SK-N-SH treated with all-trans-retinoic acid at 6 μM for 48 hours (cell line): ENCODE data around the gene MRPL52.
"Not testable (repeated sequence)": the region's sequence is repeated elsewhere in the genome, so short reads cannot be mapped to it uniquely, and the experiment has no call there.

ENCODE experiments used
- ATAC-seq: fragments of 200-7000 bp; cut with Tn5 transposase; 3 replicates; pipeline ENCODE4 v1.9.1; 2020; ENCODE audit warnings: mild to moderate bottlenecking, moderate library complexity
- ARNTL ChIP-seq: fragments of 450-650 bp; formaldehyde crosslinking; IDR thresholded peaks from 2 replicates; pipeline ENCODE4 v1.5.0; 2020; ENCODE audit warnings: low read depth, mild to moderate bottlenecking, moderate library complexity, borderline replicate concordance
- BACH2 ChIP-seq: fragments of 250-450 bp; sonication (Bioruptor Pico); IDR thresholded peaks from 2 replicates; pipeline ENCODE4 v1.9.0; 2021; ENCODE audit warnings: mild to moderate bottlenecking, borderline replicate concordance
- CSDC2 ChIP-seq: fragments of 250-450 bp; sonication (Bioruptor Pico); IDR thresholded peaks from 2 replicates; pipeline ENCODE4 v1.5.0; 2020; ENCODE audit warnings: mild to moderate bottlenecking, moderate library complexity
- ESRRG ChIP-seq: fragments of 250-450 bp; sonication (Bioruptor Pico); IDR thresholded peaks from 2 replicates; pipeline ENCODE4 v1.6.1; 2021; ENCODE audit warnings: mild to moderate bottlenecking
- GLIS3 ChIP-seq: fragments of 250-450 bp; sonication (Bioruptor Pico); IDR thresholded peaks from 2 replicates; pipeline ENCODE4 v1.5.0; 2020; ENCODE audit warnings: mild to moderate bottlenecking, moderate library complexity
- ISL1 ChIP-seq: fragments of 250-450 bp; sonication (Bioruptor Pico); IDR thresholded peaks from 2 replicates; pipeline ENCODE4 v2.1.2; 2022; ENCODE audit warnings: mild to moderate bottlenecking, moderate library complexity
- OSR1 ChIP-seq: fragments of 250-450 bp; sonication (Bioruptor Pico); IDR thresholded peaks from 2 replicates; pipeline ENCODE4 v1.8.0; 2022; ENCODE audit warnings: moderate library complexity, mild to moderate bottlenecking, inconsistent platforms
- PATZ1 ChIP-seq: fragments of 250-450 bp; sonication (Bioruptor Pico); IDR thresholded peaks from 2 replicates; pipeline ENCODE4 v1.8.0; 2020; ENCODE audit warnings: mild to moderate bottlenecking, moderate library complexity, borderline replicate concordance
- PPARA ChIP-seq: fragments of 250-450 bp; sonication (Bioruptor Pico); IDR thresholded peaks from 2 replicates; pipeline ENCODE4 v1.5.0; 2020; ENCODE audit warnings: mild to moderate bottlenecking, borderline replicate concordance
- RARB ChIP-seq: fragments of 250-450 bp; sonication (Bioruptor Pico); IDR thresholded peaks from 2 replicates; pipeline ENCODE4 v1.8.0; 2021; ENCODE audit warnings: mild to moderate bottlenecking, moderate library complexity
- SNAI2 ChIP-seq: fragments of 250-450 bp; sonication (Bioruptor Pico); IDR thresholded peaks from 2 replicates; pipeline ENCODE4 v1.5.0; 2020; ENCODE audit warnings: mild to moderate bottlenecking, moderate library complexity
- TCF4 ChIP-seq: fragments of 250-450 bp; sonication (Bioruptor Pico); IDR thresholded peaks from 2 replicates; pipeline ENCODE4 v1.8.0; 2021; ENCODE audit warnings: mild to moderate bottlenecking, moderate library complexity, borderline replicate concordance
- TOX ChIP-seq: fragments of 250-450 bp; sonication (Bioruptor Pico); IDR thresholded peaks from 2 replicates; pipeline ENCODE4 v1.8.0; 2021; ENCODE audit warnings: mild to moderate bottlenecking, moderate library complexity, borderline replicate concordance
- ZC3H10 ChIP-seq: fragments of 250-450 bp; sonication (Bioruptor Pico); IDR thresholded peaks from 2 replicates; pipeline ENCODE4 v1.5.1; 2021; ENCODE audit warnings: mild to moderate bottlenecking, moderate library complexity
- ZFP3 ChIP-seq: fragments of 250-450 bp; sonication (Bioruptor Pico); IDR thresholded peaks from 2 replicates; pipeline ENCODE4 v1.5.0; 2020; ENCODE audit warnings: mild to moderate bottlenecking, moderate library complexity
- ZFP30 ChIP-seq: fragments of 450-650 bp; formaldehyde crosslinking; IDR thresholded peaks from 2 replicates; pipeline ENCODE4 v1.5.0; 2022; ENCODE audit warnings: mild to moderate bottlenecking, moderate library complexity
- ZNF565 ChIP-seq: fragments of 450-650 bp; formaldehyde crosslinking; conservative IDR thresholded peaks from 2 replicates; pipeline ENCODE4 v1.5.0; 2020; ENCODE audit warnings: low read depth, mild to moderate bottlenecking, moderate library complexity
- ZNF70 ChIP-seq: fragments of 450-650 bp; formaldehyde crosslinking; IDR thresholded peaks from 2 replicates; pipeline ENCODE4 v1.5.0; 2020; ENCODE audit warnings: mild to moderate bottlenecking, moderate library complexity
- ZNF8 ChIP-seq: fragments of 450-650 bp; formaldehyde crosslinking; IDR thresholded peaks from 2 replicates; pipeline ENCODE4 v1.5.0; 2020; ENCODE audit warnings: mild to moderate bottlenecking, moderate library complexity
- TF ChIP-seq, protein P1 (sequence below): fragments of 250-450 bp; sonication (Bioruptor Pico); IDR thresholded peaks from 2 replicates; pipeline ENCODE4 v1.5.0; 2020; ENCODE audit warnings: mild to moderate bottlenecking, moderate library complexity
- TF ChIP-seq, protein P2 (sequence below): fragments of 250-450 bp; sonication (Bioruptor Pico); IDR thresholded peaks from 2 replicates; pipeline ENCODE4 v1.8.0; 2021; ENCODE audit warnings: low read depth, mild to moderate bottlenecking, moderate library complexity, borderline replicate concordance

MRPL52 gene

GRCh38 chr14:22854963-22855724 is 25.5 kb downstream of the MRPL52 start (continued):
- TF ChIP-seq GLIS3 (no peak), TOX (no peak), CSDC2 (CRISPR knock-in tag) (no peak), BACH2 (CRISPR knock-in tag) (no peak), ISL1 (CRISPR knock-in tag) (no peak), ZNF8 (CRISPR knock-in tag) (no peak)
- TF ChIP-seq, all 23 proteins: peak for 0

DNA sequence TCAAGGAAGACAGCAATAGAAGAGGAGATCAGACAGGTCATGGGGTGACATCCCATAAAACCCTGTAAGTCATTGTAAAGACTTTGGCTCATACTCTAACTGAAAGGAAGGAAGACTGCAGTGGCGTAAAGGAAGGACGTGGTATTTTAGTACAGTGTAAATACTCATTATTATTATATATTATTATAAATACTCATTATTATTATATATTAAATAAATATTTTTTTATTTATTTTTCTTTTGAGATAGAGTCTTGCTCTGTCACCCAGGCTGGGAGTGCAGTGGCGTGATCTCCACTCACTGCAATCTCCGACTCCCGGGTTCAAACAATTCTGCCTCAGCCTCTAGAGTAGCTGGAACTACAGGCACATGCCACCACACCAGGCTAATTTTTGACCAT is 26.7 kb downstream of the MRPL52 start:
- no peak for ATAC-seq
- TF ChIP-seq RARB (CRISPR knock-in tag) = no peak
- TF ChIP-seq ZNF8 (CRISPR knock-in tag) = no peak
- TF ChIP-seq ZC3H10 (CRISPR knock-in tag) = no peak
- no peak for TF ChIP-seq CSDC2 (CRISPR knock-in tag)
- no peak for TF ChIP-seq ZNF70 (CRISPR knock-in tag)
- TF ChIP-seq, protein P1, sequence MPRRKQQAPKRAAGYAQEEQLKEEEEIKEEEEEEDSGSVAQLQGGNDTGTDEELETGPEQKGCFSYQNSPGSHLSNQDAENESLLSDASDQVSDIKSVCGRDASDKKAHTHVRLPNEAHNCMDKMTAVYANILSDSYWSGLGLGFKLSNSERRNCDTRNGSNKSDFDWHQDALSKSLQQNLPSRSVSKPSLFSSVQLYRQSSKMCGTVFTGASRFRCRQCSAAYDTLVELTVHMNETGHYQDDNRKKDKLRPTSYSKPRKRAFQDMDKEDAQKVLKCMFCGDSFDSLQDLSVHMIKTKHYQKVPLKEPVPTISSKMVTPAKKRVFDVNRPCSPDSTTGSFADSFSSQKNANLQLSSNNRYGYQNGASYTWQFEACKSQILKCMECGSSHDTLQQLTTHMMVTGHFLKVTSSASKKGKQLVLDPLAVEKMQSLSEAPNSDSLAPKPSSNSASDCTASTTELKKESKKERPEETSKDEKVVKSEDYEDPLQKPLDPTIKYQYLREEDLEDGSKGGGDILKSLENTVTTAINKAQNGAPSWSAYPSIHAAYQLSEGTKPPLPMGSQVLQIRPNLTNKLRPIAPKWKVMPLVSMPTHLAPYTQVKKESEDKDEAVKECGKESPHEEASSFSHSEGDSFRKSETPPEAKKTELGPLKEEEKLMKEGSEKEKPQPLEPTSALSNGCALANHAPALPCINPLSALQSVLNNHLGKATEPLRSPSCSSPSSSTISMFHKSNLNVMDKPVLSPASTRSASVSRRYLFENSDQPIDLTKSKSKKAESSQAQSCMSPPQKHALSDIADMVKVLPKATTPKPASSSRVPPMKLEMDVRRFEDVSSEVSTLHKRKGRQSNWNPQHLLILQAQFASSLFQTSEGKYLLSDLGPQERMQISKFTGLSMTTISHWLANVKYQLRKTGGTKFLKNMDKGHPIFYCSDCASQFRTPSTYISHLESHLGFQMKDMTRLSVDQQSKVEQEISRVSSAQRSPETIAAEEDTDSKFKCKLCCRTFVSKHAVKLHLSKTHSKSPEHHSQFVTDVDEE = no peak
- TF ChIP-seq SNAI2 (CRISPR knock-in tag) = no peak
- no peak for TF ChIP-seq BACH2 (CRISPR knock-in tag)
- no peak for TF ChIP-seq ZFP30 (CRISPR knock-in tag)
- no peak for TF ChIP-seq ZNF565 (CRISPR knock-in tag)
- TF ChIP-seq, all 23 proteins: peak for 0

DNA sequence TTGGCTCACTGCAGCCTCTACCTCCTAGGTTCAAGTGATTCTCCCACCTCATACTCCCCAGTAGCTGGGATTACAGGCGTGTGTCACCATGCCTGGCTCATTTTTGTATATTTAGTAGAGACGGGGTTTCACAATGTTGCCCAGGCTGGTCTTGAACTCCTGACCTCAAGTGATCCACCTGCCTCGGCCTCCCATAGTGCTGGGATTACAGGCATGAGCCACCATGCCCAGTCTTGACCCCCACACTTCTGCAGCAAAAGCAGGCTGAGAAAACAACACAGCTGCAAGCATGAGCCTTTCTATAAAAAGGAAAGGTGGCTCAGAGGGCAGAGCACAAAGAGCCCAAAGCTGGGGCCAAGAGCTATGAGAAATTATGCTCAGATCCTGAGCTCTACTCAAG is 30.7 kb downstream of the MRPL52 start:
- not testable (repeated sequence) for ATAC-seq

GRCh38 chr14:22861651-22862050 is 32.0 kb downstream of the MRPL52 start:
- no peak for ATAC-seq
- TF ChIP-seq, protein P2, sequence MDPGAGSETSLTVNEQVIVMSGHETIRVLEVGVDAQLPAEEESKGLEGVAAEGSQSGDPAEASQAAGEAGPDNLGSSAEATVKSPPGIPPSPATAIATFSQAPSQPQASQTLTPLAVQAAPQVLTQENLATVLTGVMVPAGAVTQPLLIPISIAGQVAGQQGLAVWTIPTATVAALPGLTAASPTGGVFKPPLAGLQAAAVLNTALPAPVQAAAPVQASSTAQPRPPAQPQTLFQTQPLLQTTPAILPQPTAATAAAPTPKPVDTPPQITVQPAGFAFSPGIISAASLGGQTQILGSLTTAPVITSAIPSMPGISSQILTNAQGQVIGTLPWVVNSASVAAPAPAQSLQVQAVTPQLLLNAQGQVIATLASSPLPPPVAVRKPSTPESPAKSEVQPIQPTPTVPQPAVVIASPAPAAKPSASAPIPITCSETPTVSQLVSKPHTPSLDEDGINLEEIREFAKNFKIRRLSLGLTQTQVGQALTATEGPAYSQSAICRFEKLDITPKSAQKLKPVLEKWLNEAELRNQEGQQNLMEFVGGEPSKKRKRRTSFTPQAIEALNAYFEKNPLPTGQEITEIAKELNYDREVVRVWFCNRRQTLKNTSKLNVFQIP = no peak
- no peak for TF ChIP-seq BACH2 (CRISPR knock-in tag)
- TF ChIP-seq ARNTL (CRISPR knock-in tag) = no peak
- TF ChIP-seq ISL1 (CRISPR knock-in tag) = no peak
- no peak for TF ChIP-seq ZC3H10 (CRISPR knock-in tag)
- no peak for TF ChIP-seq ESRRG (CRISPR knock-in tag)
- no peak for TF ChIP-seq ZFP30 (CRISPR knock-in tag)
- no peak for TF ChIP-seq ZFP3 (CRISPR knock-in tag)
- TF ChIP-seq RARB (CRISPR knock-in tag) = no peak
- no peak for TF ChIP-seq PPARA (CRISPR knock-in tag)
- no peak for TF ChIP-seq GLIS3
- TF ChIP-seq SNAI2 (CRISPR knock-in tag) = no peak

DNA sequence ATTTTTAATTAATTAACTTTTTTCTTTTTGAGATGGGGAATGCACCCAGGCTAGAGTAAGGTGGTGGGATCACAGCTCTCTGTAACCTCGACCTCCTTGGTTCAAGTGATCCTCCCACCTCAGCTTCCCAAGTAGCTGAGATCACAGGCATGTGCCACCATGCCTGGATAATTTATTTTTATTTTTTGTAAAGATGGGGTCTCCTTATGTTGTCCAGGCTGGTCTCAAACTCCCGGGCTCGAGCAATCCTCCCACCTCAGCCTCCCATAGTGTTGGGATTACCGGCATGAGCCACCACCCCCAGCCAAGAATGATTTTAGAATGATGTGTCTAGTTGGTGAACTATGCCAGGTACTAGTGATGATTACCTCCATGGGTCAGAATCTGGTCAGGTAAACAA is 35.3 kb downstream of the MRPL52 start:
- ATAC-seq = no peak
- TF ChIP-seq PPARA (CRISPR knock-in tag) = no peak
- no peak for TF ChIP-seq ESRRG (CRISPR knock-in tag)
- TF ChIP-seq OSR1 = no peak
- TF ChIP-seq BACH2 (CRISPR knock-in tag) = no peak
- TF ChIP-seq, protein P1 = no peak
- TF ChIP-seq ZNF8 (CRISPR knock-in tag) = no peak
- no peak for TF ChIP-seq PATZ1 (CRISPR knock-in tag)
- TF ChIP-seq GLIS3 = no peak
- no peak for TF ChIP-seq ARNTL (CRISPR knock-in tag)
- TF ChIP-seq, protein P2 = no peak
- TF ChIP-seq ZFP3 (CRISPR knock-in tag) = no peak
- no peak for TF ChIP-seq SNAI2 (CRISPR knock-in tag)
- no peak for TF ChIP-seq CSDC2 (CRISPR knock-in tag)
- no peak for TF ChIP-seq TCF4 (CRISPR knock-in tag)
- TF ChIP-seq RARB (CRISPR knock-in tag) = no peak
